ENCODE data around the gene UBL7.

Gene UBL7

GRCh38 chr15:74417225-74417624, 43.7 kb downstream of the UBL7 start:
- H3K4me3 ChIP-seq = no peak overlapping the region
- peak overlapping the region in 1 of 2 donors; percentile 16 for H3K27ac ChIP-seq
- TF ChIP-seq, protein P1, sequence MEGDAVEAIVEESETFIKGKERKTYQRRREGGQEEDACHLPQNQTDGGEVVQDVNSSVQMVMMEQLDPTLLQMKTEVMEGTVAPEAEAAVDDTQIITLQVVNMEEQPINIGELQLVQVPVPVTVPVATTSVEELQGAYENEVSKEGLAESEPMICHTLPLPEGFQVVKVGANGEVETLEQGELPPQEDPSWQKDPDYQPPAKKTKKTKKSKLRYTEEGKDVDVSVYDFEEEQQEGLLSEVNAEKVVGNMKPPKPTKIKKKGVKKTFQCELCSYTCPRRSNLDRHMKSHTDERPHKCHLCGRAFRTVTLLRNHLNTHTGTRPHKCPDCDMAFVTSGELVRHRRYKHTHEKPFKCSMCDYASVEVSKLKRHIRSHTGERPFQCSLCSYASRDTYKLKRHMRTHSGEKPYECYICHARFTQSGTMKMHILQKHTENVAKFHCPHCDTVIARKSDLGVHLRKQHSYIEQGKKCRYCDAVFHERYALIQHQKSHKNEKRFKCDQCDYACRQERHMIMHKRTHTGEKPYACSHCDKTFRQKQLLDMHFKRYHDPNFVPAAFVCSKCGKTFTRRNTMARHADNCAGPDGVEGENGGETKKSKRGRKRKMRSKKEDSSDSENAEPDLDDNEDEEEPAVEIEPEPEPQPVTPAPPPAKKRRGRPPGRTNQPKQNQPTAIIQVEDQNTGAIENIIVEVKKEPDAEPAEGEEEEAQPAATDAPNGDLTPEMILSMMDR (IDR thresholded peaks at IDR 0.05) = no peak
- no peak for DNase-seq (ENCODE audit: low spot score)

- no peak for DNase-seq (ENCODE audit: low spot score)
- TF ChIP-seq, protein P1 (IDR thresholded peaks at IDR 0.05) = no peak
- no peak overlapping the region for H3K27ac ChIP-seq
- H3K4me3 ChIP-seq = no peak overlapping the region
Observed at GRCh38 chr15:74415966-74416916, 44.7 kb downstream of the UBL7 start.

DNA sequence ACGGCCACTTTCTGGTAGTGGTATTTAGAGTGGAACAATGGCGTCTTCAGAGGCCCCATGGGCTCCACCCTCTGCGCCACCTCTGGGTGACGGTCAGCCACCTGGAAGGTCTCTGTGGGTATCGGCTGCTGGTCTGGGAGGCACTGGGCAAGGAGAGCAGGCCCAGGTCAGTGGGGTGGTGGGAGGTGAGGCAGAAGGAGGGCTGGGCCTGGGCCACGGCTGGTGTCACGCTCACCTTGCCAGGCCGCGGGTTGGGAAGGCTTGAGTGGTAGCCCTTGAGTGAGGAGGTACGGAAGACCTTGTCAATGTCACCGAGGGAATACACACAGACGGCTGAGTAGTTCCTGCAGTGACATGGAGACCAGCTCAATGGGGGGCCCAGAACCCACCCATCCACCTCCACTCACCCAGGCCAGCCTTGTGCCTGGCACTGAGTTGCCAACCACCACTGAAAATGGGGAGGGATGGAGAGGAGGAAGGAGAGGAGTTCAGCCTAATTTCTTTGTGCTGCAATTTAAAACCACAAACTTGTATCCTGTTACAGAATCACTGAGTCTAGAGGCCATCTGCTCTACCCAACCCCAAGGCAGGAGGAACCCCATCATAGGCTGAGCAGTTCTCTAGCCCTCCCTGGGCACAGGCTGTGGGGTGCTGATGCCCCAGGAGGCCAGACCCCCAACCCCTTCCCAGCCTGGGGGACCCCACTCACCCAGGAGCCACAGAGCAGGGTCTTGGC, 46.2 kb downstream of the UBL7 start:
- H3K27ac ChIP-seq = no peak overlapping the region
- TF ChIP-seq, protein P1 (IDR thresholded peaks at IDR 0.05) = no peak
- no peak for DNase-seq (ENCODE audit: low spot score)
- no peak overlapping the region for H3K4me3 ChIP-seq

DNA sequence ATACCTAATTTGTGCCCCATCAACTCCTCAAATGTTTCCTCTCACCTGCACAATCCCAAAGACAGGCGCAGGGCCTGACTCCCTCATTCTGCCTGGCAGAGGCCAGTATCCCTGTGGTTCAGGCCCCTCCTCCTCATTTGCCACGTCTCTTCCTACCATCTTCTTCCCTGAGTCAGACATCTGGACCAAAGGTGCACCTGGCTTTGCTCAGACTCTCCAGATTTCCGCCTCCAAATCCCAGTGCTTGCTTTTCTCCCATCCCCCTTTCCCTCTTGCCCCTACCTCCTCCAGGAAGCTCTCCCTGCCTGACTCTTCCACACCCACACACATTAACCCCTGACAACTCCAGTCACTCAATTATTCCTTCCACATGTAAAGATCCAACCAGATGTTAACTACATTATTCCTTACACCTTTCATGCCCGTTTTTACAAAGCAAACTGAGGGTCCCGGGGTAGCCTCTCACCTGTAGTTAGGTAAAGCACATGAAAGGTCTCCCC, 46.8 kb downstream of the UBL7 start:
- no peak overlapping the region for H3K4me3 ChIP-seq
- DNase-seq (ENCODE audit: low spot score) = no peak
- TF ChIP-seq, protein P1 (IDR thresholded peaks at IDR 0.05) = no peak
- H3K27ac ChIP-seq = no peak overlapping the region

GRCh38 chr15:74413350-74414080, 47.4 kb downstream of the UBL7 start:
- no peak overlapping the region for H3K27ac ChIP-seq
- H3K4me3 ChIP-seq = no peak overlapping the region
- TF ChIP-seq, protein P1 (IDR thresholded peaks at IDR 0.05) = no peak
- no peak for DNase-seq (ENCODE audit: low spot score)

GRCh38 chr15:74412159-74412558, 48.8 kb downstream of the UBL7 start:
- TF ChIP-seq, protein P1 (IDR thresholded peaks at IDR 0.05) = no peak
- Histone ChIP-seq H3K4me3 (no peak overlapping the region), H3K27ac (no peak overlapping the region)
- no peak for DNase-seq (ENCODE audit: low spot score)
